ENCODE data around the gene MPC1L. TPM values are rescaled to one million over a fixed set of nuclear protein-coding genes. Genes with fewer than 3 reads are reported as not detected.
A peak's percentile ranks its signal among the peaks of the same experiment; 100 is the strongest.

Gene MPC1L
- total RNA-seq, 4 donors from 2014 or later = not detected

DNA sequence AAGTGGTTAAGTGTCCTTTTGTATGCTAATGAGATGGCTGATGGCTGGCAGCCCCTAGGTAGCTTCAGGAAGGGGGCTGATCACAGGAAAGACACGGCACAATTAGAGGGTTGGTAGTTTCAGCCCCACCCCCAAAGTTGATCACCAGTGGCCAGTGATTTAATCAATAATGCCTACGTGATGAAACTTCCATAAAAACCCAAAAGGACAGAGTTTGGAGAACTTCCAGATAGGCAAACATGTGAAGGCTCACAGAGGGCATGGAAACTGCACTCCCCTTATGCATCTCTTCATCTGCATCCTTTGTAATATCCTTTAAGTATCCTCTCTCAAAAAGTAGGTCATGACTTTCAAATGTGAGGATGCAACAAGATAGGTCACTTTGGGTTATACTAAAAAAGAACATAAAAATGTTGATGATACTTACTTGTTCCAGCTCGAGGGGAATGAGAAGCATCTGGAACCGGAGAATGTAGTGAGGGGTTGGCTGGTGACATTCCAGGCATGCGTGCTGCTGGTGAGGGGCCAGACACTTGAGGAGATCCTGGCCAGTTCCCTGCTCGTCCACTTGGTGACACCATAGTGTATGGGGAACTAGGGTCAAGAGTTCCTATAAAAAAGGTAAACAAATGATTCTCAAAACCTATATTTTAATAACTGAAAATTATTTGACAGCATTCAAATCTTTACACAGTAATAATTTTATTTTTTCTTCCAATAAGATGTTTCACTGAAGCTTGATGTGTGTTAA, 40.8 kb downstream of the MPC1L start:
- ATAC-seq (ENCODE audit: low FRiP score) = no peak

DNA sequence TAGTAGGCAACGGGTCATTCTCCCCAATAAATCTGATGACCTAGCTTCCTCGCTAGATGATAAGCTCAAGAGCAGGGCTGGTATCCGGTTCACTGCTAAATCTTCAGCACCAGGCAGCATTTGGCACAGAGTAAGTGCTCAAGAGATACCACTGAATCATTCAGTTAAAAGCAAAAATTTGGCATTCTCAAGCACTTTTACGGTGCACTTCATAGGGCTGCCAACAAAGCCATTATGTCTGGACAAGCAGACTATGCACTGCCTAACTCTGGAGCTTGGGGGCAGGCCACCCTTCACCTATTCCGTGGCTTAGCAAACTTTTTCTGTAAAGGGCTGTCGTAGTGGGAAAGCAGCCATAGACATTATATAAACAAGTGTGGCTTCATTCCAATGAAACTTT, 47.9 kb downstream of the MPC1L start:
- TF ChIP-seq, protein P1, sequence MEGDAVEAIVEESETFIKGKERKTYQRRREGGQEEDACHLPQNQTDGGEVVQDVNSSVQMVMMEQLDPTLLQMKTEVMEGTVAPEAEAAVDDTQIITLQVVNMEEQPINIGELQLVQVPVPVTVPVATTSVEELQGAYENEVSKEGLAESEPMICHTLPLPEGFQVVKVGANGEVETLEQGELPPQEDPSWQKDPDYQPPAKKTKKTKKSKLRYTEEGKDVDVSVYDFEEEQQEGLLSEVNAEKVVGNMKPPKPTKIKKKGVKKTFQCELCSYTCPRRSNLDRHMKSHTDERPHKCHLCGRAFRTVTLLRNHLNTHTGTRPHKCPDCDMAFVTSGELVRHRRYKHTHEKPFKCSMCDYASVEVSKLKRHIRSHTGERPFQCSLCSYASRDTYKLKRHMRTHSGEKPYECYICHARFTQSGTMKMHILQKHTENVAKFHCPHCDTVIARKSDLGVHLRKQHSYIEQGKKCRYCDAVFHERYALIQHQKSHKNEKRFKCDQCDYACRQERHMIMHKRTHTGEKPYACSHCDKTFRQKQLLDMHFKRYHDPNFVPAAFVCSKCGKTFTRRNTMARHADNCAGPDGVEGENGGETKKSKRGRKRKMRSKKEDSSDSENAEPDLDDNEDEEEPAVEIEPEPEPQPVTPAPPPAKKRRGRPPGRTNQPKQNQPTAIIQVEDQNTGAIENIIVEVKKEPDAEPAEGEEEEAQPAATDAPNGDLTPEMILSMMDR (IDR thresholded peaks at IDR 0.05) = no peak
- DNase-seq (ENCODE audit: low spot score) (no peak), ATAC-seq (ENCODE audit: low FRiP score) (peak; percentile 41)

More for the DNA sequence above, 40.8 kb downstream of the MPC1L start:
- no peak for DNase-seq (ENCODE audit: low spot score)
- TF ChIP-seq, protein P1 (IDR thresholded peaks at IDR 0.05) = no peak

Other genes starting within 250 kb of the MPC1L start
- gene ATP6AP2, start 42.5 kb upstream of the MPC1L start, total RNA-seq = 100 to 1,000 TPM in 2 of 4 donors, 10 to 100 TPM in 2; 87.8 to 122 (median 100) TPM
- 10 to 100 TPM; 11.7 to 23.3 (median 16.5) TPM for gene CXorf38, start 24.1 kb downstream of the MPC1L start, total RNA-seq
- gene MED14, start 112.1 kb downstream of the MPC1L start, total RNA-seq = 10 to 100 TPM; 26.5 to 36.9 (median 32.4) TPM